NT2/D1 (cell line): ENCODE results near the gene VAV3.

Experiments
- DNase-seq: peaks from one replicate; pipeline ENCODE4 v3.0.0-alpha.2; 2011; ENCODE audit warnings: low read depth, low spot score
- H3K27me3 ChIP-seq: 2 replicates; pipeline ENCODE4 v1.6.0; 2011; ENCODE audit warnings: mild to moderate bottlenecking; ENCODE audit not compliant: insufficient read length, insufficient read depth
- H3K36me3 ChIP-seq: 2 replicates; pipeline ENCODE4 v1.6.1; 2011; ENCODE audit warnings: mild to moderate bottlenecking, low read length, mixed read lengths; ENCODE audit not compliant: insufficient read depth, insufficient read length
- H3K4me1 ChIP-seq: 2 replicates; pipeline ENCODE4 v1.5.1; 2011; ENCODE audit not compliant: insufficient read depth, insufficient read length
- H3K4me3 ChIP-seq: 2 replicates; pipeline ENCODE4 v1.5.1; 2011; ENCODE audit warnings: low read depth; ENCODE audit not compliant: insufficient read length
- H3K9ac ChIP-seq: 2 replicates; pipeline ENCODE4 v1.6.0; 2011; ENCODE audit warnings: low read depth; ENCODE audit not compliant: insufficient read length
- H3K9me3 ChIP-seq: 2 replicates; pipeline ENCODE4 v1.5.1; 2011; ENCODE audit warnings: mild to moderate bottlenecking, low read length; ENCODE audit not compliant: insufficient read depth
- SUZ12 ChIP-seq: IDR thresholded peaks from 2 replicates; pipeline ENCODE4 v1.6.1; 2011; ENCODE audit not compliant: insufficient read length, insufficient read depth; ENCODE audit errors: extremely low read depth
- YY1 ChIP-seq: IDR thresholded peaks from 2 replicates; pipeline ENCODE4 v1.6.1; 2011; ENCODE audit not compliant: insufficient read length, insufficient read depth
- ZNF274 ChIP-seq: IDR thresholded peaks from 2 replicates; pipeline ENCODE4 v1.6.1; 2011; ENCODE audit warnings: mild to moderate bottlenecking, low read depth, low read length

Gene VAV3

DNA sequence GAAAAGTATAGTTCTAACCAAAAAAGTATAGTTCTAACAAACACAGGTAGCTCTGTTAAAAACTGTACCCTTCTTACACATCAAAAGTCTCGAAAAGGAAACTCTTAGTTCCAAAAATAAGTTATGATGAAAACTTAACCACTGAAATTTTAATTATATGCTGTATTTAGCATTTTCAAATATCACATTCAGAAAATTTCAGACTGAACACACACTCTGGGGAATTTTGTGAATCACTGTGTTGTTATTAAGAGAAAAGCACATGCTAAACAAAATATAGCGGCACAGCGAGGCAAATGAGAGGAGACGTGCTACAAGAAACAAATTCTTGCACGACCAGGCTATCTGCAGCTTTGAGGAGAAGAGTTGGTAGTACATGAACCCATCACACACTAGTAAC is 30.4 kb downstream of the VAV3 start:
- 0 out of 2 replicates have a peak, but pooled peaks cover 4% of the 10 kb centered on the region for H3K9me3 ChIP-seq
- H3K27me3 ChIP-seq = no peaks in the 10 kb centered on the region
- H3K4me3 ChIP-seq = no peak overlapping the region
- peaks cover 2% of the 10 kb centered on the region for H3K4me1 ChIP-seq
- TF ChIP-seq SUZ12 (no peak), YY1 (no peak), ZNF274 (no peak)
- no peak for DNase-seq
- no peaks in the 10 kb centered on the region for H3K36me3 ChIP-seq
- no peak overlapping the region for H3K9ac ChIP-seq

DNA sequence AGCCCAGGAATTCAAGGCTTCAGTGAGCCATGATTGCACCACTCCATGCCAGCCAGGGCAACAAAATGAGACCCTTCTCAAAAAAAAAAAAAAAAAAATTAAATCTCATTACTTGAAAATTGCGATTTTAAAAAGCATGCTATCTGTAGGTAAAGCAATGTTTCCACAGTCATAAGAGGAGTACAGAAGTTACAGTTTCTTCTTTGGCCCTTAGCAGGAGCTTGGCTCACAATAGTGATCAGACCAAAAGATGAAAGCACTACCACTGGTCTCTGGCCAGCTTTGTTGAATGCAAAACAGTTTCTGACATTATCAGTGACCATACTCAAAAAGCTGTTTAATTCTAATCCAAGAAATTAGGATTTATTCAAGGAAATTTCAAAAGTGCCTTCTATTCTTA is 31.2 kb downstream of the VAV3 start:
- H3K36me3 ChIP-seq = no peaks in the 10 kb centered on the region
- no peak overlapping the region for H3K9ac ChIP-seq
- no peak overlapping the region for H3K4me3 ChIP-seq
- 0 out of 2 replicates have a peak, but pooled peaks cover 4% of the 10 kb centered on the region for H3K9me3 ChIP-seq
- H3K4me1 ChIP-seq = peaks cover 2% of the 10 kb centered on the region
- H3K27me3 ChIP-seq = no peaks in the 10 kb centered on the region
- DNase-seq = no peak
- no peak for TF ChIP-seq YY1
- no peak for TF ChIP-seq ZNF274
- TF ChIP-seq SUZ12 = no peak

DNA sequence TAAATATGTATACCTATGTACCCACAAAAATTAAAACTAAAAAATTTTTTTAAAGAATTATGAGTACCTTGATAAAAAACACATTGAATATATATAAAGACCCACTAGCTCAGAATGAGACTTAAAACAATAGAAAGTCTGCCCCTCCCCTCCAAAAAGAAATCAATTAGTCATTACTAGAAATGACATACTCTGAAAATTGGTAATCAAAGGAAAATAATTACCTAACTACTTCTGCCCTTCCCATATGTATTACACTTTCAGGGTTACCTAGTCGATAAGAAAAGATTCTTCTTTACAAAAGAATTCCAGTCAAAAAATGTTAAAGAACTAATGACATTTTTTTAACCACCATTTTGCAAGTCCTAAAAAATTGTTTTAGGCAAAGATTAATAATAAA is 34.7 kb downstream of the VAV3 start:
- H3K9me3 ChIP-seq = 0 out of 2 replicates have a peak, but pooled peaks cover 4% of the 10 kb centered on the region

DNA sequence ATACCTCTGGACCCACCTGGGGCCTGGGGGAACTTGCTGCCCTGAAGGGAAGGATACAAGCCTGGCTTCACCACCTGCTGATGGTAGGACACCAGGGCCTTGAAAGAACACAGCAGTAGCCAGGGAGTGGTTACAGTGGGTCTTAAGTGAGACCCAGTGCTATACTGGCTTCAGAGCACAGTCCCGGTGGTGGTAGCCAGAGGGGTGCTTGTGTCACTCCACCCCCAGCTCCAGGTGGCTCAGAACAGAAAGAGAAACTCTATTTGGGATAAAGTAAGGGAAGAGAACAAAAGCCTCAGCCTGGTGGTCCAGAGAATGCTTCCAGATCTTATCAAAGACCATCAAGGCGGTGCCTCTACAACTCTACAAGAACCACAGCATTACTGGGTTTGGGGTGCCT is 37.2 kb downstream of the VAV3 start:
- H3K9ac ChIP-seq = no peak overlapping the region
- no peak overlapping the region for H3K4me3 ChIP-seq

More for the DNA sequence above, 34.7 kb downstream of the VAV3 start:
- Histone ChIP-seq H3K36me3 (no peaks in the 10 kb centered on the region), H3K27me3 (no peaks in the 10 kb centered on the region), H3K4me3 (no peak overlapping the region), H3K4me1 (no peaks in the 10 kb centered on the region), H3K9ac (no peak overlapping the region)
- DNase-seq = no peak
- no peak for TF ChIP-seq ZNF274
- TF ChIP-seq YY1 = no peak
- no peak for TF ChIP-seq SUZ12

DNA sequence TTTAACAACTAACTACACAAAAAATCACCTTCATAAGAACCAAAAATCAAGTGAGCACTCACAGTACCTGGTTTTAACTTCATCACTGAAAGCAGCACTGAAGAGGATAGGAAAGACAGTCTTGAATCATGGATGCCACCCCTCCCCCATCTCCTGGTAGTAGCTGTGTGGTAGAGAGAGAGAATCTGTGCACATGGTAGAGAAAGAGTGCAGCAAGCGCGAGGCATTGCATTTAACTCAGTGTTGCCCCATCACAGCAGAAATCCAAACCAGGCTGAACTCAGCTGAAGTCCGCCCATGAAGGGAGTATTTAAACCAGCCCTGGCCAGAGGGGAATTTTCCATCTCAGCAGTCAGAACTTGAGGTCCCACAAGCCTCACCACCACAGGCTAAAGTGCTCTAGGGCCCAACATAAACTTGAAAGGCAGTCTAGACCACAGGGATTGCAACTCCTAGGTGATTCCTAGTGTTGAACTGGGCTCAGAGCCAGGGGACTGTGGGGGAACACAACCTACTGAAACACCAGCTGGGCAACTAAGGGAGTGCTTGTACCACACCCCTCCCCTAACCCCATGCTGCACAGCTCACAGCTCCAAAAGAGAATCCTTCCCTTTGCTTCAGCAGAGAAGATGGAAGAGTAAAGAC is 38.4 kb downstream of the VAV3 start:
- Histone ChIP-seq H3K36me3 (no peaks in the 10 kb centered on the region), H3K27me3 (no peaks in the 10 kb centered on the region), H3K4me1 (no peaks in the 10 kb centered on the region), H3K9me3 (no peaks in the 10 kb centered on the region), H3K4me3 (no peak overlapping the region), H3K9ac (no peak overlapping the region)
- no peak for TF ChIP-seq SUZ12
- DNase-seq = no peak

More for the DNA sequence above, 37.2 kb downstream of the VAV3 start:
- Histone ChIP-seq H3K36me3 (no peaks in the 10 kb centered on the region), H3K27me3 (no peaks in the 10 kb centered on the region), H3K4me1 (no peaks in the 10 kb centered on the region), H3K9me3 (0 out of 2 replicates have a peak, but pooled peaks cover 2% of the 10 kb centered on the region)
- TF ChIP-seq ZNF274 (no peak), SUZ12 (no peak), YY1 (no peak)
- DNase-seq = no peak

DNA sequence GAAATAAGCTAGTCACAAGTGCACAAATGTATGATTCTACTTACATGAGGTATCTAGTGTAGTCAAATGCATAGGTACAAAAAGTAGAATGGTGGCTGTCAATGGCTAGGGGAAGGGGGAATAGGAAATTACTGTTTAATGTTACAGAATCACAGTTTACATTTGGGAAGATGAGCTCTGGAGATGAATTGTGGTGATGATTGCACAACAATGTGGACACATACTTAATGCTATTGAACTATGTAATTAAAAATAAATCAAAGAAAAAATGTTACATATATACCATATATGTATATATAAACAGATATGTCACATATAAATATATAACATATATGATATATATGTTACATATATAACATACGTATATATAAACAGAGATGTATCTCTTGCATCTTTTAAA is 39.4 kb downstream of the VAV3 start:
- H3K27me3 ChIP-seq = no peaks in the 10 kb centered on the region
- no peaks in the 10 kb centered on the region for H3K9me3 ChIP-seq
- no peak for DNase-seq
- TF ChIP-seq SUZ12 (no peak), ZNF274 (no peak), YY1 (no peak)
- no peak overlapping the region for H3K9ac ChIP-seq
- no peaks in the 10 kb centered on the region for H3K4me1 ChIP-seq
- no peaks in the 10 kb centered on the region for H3K36me3 ChIP-seq
- H3K4me3 ChIP-seq = no peak overlapping the region

DNA sequence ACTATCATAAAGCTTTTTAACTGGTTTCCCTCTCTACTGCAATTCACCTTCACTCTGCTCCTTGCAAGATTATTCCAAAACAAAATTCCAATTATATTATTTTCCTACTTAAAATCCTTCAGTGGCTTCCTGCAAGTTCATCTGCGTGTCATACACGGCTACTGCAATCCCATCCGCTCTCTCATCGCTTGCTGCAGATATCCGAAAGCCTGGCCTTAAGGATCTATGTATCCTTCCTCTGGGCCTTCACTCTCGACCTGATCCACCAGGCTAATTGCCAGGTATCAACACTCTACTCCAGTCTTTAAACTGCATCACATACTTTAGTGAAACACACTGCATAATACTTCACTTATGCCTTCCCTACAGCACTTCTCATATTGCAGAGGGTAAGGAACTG is 44.0 kb downstream of the VAV3 start:
- Histone ChIP-seq H3K9me3 (no peaks in the 10 kb centered on the region), H3K27me3 (no peaks in the 10 kb centered on the region), H3K4me1 (no peaks in the 10 kb centered on the region), H3K9ac (no peak overlapping the region), H3K36me3 (no peaks in the 10 kb centered on the region), H3K4me3 (no peak overlapping the region)
- TF ChIP-seq YY1 (no peak), SUZ12 (no peak), ZNF274 (no peak)
- DNase-seq = no peak

DNA sequence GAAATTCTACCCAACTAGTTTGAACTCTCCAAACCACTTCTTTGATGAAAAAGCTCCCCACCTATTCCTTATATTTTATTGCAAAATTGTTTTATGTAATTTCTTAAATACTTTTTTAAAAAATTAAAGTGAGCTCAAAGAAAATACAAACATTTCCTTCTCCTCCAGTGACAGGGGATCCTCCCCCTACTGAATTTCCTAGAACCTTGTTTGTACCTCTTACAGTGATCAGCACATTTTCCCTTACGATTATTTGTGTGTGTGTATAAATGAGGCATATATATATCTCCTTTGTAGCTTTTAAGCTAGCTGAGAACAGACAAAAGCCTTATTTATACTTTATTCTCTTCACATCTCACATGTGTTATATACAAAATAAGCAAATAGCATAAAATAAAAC is 44.4 kb downstream of the VAV3 start:
- Histone ChIP-seq H3K4me3 (no peak overlapping the region), H3K9me3 (no peaks in the 10 kb centered on the region), H3K27me3 (no peaks in the 10 kb centered on the region), H3K4me1 (no peaks in the 10 kb centered on the region), H3K36me3 (no peaks in the 10 kb centered on the region), H3K9ac (no peak overlapping the region)
- TF ChIP-seq SUZ12 (no peak), YY1 (no peak), ZNF274 (no peak)
- no peak for DNase-seq
